Measurements from ENCODE around the gene NSUN7.

- TF ChIP-seq CTCF (IDR thresholded peaks at IDR 0.05): no peak
- no peak for TF ChIP-seq POLR2A (IDR thresholded peaks at IDR 0.05)
These were observed 95.5 kb downstream of the NSUN7 start for GRCh38 chr4:40845154-40845835.
